SH-SY5Y (cell line): Measurements from ENCODE around the gene UBASH3A.

Source experiments
- GATA2 ChIP-seq: IDR thresholded peaks from 2 replicates; pipeline ENCODE4 v1.6.1; 2011; ENCODE audit warnings: mild to moderate bottlenecking, low read depth, low read length
- GATA3 ChIP-seq: IDR thresholded peaks from 2 replicates; pipeline ENCODE4 v1.6.1; 2011; ENCODE audit warnings: low read depth, mild to moderate bottlenecking, low read length, moderate library complexity

- TF ChIP-seq GATA2, result no peak
- no peak for TF ChIP-seq GATA3
Observed at GRCh38 chr21:42426424-42426823, 22.7 kb downstream of the UBASH3A start.
